ENCODE data around the gene SLC17A3. TPM values are rescaled to one million over a fixed set of nuclear protein-coding genes. Genes with fewer than 3 reads are reported as not detected.

SLC17A3 gene
- total RNA-seq, 2 donors from 2014 or later, result 0.20 to 1.6 TPM

- DNase-seq (ENCODE audit: low spot score in 2 of 2), result no peak
- H3K36me3 Mint-ChIP-seq, result no peaks in the 10 kb centered on the region
- peak overlapping the region in 1 of 2 donors; percentile 14 for H3K27ac Mint-ChIP-seq
- H3K9me3 Mint-ChIP-seq, result no peaks in the 10 kb centered on the region
- ATAC-seq, result no peak
Measured at GRCh38 chr6:25898289-25898977, 24.4 kb upstream of the SLC17A3 start.

GRCh38 chr6:25896252-25896651 is 22.2 kb upstream of the SLC17A3 start:
- no peaks in the 10 kb centered on the region for H3K9me3 Mint-ChIP-seq
- no peaks in the 10 kb centered on the region for H3K36me3 Mint-ChIP-seq
- ATAC-seq, result no peak
- no peak overlapping the region for H3K27ac Mint-ChIP-seq
- DNase-seq (ENCODE audit: low spot score in 2 of 2), result no peak

- Mint-ChIP-seq H3K9me3 (no peaks in the 10 kb centered on the region), H3K36me3 (no peaks in the 10 kb centered on the region), H3K27ac (no peak overlapping the region)
- no peak for ATAC-seq
- DNase-seq (ENCODE audit: low spot score in 2 of 2), result no peak
Measured at GRCh38 chr6:25895771-25896170, 21.7 kb upstream of the SLC17A3 start.

GRCh38 chr6:25893778-25894177 is 19.7 kb upstream of the SLC17A3 start:
- Mint-ChIP-seq H3K36me3 (no peaks in the 10 kb centered on the region), H3K9me3 (no peaks in the 10 kb centered on the region), H3K27ac (no peak overlapping the region)
- DNase-seq (ENCODE audit: low spot score in 2 of 2), result no peak
- no peak for ATAC-seq

DNA sequence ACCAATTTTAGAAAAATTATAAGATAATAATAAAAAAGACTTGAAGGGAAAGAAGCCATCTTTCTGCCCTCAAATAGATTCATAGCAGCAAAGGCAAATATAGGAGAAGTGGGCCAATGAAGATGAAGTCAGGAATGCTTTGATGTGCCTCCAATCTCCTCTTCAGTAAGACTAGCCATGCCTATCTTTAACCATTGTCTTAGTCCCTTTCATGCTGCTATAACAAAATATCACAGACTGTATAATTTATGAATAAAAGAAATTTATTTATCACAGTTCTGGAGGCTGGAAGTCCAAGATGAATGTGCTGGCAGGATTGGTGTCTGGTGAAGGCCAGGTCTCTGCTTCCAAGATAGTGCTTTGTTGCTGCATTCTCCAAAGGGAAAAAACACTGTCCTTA is 18.8 kb upstream of the SLC17A3 start:
- DNase-seq (ENCODE audit: low spot score in 2 of 2), result no peak

GRCh38 chr6:25889877-25890853 is 16.1 kb upstream of the SLC17A3 start:
- peak in 1 of 2 donors; percentile 50 for ATAC-seq
- DNase-seq (ENCODE audit: low spot score in 2 of 2), result no peak
- H3K27ac Mint-ChIP-seq, result no peak overlapping the region
- peaks cover 0 to 5% of the 10 kb centered on the region in 2 donors for H3K9me3 Mint-ChIP-seq
- H3K36me3 Mint-ChIP-seq, result no peaks in the 10 kb centered on the region

More for the DNA sequence above, 18.8 kb upstream of the SLC17A3 start:
- no peaks in the 10 kb centered on the region for H3K9me3 Mint-ChIP-seq
- no peak overlapping the region for H3K27ac Mint-ChIP-seq
- ATAC-seq, result no peak
- no peaks in the 10 kb centered on the region for H3K36me3 Mint-ChIP-seq

GRCh38 chr6:25888626-25889025 is 14.6 kb upstream of the SLC17A3 start:
- Mint-ChIP-seq H3K27ac (no peak overlapping the region), H3K36me3 (no peaks in the 10 kb centered on the region), H3K9me3 (peaks cover 0 to 5% of the 10 kb centered on the region in 2 donors)
- ATAC-seq (no peak), DNase-seq (ENCODE audit: low spot score in 2 of 2) (no peak)

- DNase-seq (ENCODE audit: low spot score in 2 of 2) (no peak), ATAC-seq (no peak)
- Mint-ChIP-seq H3K27ac (no peak overlapping the region), H3K9me3 (peaks cover 0 to 5% of the 10 kb centered on the region in 2 donors), H3K36me3 (no peaks in the 10 kb centered on the region)
Measured at GRCh38 chr6:25886066-25886465, 12.0 kb upstream of the SLC17A3 start.

GRCh38 chr6:25883991-25884390 is 9.9 kb upstream of the SLC17A3 start:
- no peak for ATAC-seq
- DNase-seq (ENCODE audit: low spot score in 2 of 2), result no peak
- no peak overlapping the region for H3K27ac Mint-ChIP-seq
- no peaks in the 10 kb centered on the region for H3K36me3 Mint-ChIP-seq
- peaks cover 0 to 5% of the 10 kb centered on the region in 2 donors for H3K9me3 Mint-ChIP-seq

DNA sequence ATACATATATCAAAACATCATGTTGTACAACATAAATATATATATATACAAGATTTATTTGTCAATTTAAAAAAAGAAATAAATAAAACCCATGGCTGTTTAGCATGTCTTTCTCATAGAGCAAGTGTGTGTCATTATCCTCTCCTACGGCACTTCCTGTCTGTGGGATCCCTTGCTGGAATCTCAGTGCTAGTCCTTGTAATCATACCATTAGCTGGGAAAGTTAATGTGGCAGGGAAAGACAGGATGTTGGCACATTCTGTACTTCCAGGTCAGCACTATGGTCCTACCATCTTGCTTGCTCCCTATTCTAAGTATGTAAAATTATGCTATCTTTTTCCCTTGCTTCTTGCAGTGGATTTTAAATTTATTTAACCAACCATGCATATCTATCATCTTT is 9.5 kb upstream of the SLC17A3 start:
- H3K9me3 Mint-ChIP-seq, result peaks cover 0 to 5% of the 10 kb centered on the region in 2 donors
- H3K36me3 Mint-ChIP-seq, result no peaks in the 10 kb centered on the region
- no peak overlapping the region for H3K27ac Mint-ChIP-seq
- ATAC-seq (no peak), DNase-seq (ENCODE audit: low spot score in 2 of 2) (no peak)

DNA sequence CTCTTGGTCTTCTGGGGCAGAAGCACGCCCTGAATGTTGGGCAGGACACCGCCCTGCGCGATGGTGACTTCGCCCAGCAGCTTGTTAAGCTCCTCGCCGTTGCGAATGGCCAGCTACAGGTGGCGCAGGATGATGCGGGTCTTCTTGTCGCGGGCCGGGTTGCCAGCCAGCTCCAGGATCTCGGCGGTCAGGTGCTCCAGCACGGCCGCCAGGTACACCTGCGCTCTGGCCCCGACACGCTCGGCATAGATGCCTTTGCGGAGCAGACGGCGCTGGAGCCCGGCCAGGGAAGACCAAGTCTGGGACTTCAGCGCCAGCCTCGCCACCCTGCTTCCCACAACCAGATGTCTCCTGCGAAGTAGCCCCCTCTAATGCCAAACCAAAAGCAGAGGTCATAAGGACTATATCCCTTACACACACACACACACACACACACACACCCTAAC is 8.0 kb upstream of the SLC17A3 start:
- H3K9me3 Mint-ChIP-seq, result peaks cover 0 to 5% of the 10 kb centered on the region in 2 donors
- peak; percentile 80 to 91 for ATAC-seq
- H3K27ac Mint-ChIP-seq, result no peak overlapping the region
- H3K36me3 Mint-ChIP-seq, result no peaks in the 10 kb centered on the region
- DNase-seq (ENCODE audit: low spot score in 2 of 2), result peak; percentile 45 to 56

DNA sequence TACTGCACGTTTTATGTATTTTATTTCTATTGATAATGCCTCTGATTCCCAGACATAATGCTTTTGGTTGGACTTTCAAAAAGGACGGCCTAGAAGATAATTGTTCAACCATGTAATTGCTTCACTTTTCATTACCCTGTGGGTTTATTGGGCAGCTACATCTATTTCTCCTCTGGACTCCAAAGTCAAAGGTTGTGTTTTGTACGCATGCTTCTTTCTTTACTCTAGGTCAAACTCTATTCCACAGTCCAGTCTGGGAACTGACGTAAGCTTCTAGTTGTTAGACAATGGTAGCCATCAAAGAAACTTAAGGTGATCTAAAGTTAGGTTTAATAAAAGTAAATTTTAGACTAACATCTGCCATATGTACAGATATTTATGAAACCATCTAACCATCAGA is 6.6 kb upstream of the SLC17A3 start:
- DNase-seq (ENCODE audit: low spot score in 2 of 2), result no peak
- no peaks in the 10 kb centered on the region for H3K9me3 Mint-ChIP-seq
- no peak overlapping the region for H3K27ac Mint-ChIP-seq
- no peaks in the 10 kb centered on the region for H3K36me3 Mint-ChIP-seq
- ATAC-seq, result no peak

- DNase-seq (ENCODE audit: low spot score in 2 of 2), result no peak
- no peak for ATAC-seq
- Mint-ChIP-seq H3K9me3 (no peaks in the 10 kb centered on the region), H3K36me3 (no peaks in the 10 kb centered on the region), H3K27ac (no peak overlapping the region)
Measured at GRCh38 chr6:25878721-25879322, 4.8 kb upstream of the SLC17A3 start.

GRCh38 chr6:25875926-25876602 is 2.0 kb upstream of the SLC17A3 start:
- H3K9me3 Mint-ChIP-seq, result peaks cover 0 to 4% of the 10 kb centered on the region in 2 donors
- DNase-seq (ENCODE audit: low spot score in 2 of 2) (no peak), ATAC-seq (no peak)
- H3K36me3 Mint-ChIP-seq, result no peaks in the 10 kb centered on the region
- no peak overlapping the region for H3K27ac Mint-ChIP-seq

- Mint-ChIP-seq H3K27ac (no peak overlapping the region), H3K36me3 (no peaks in the 10 kb centered on the region), H3K9me3 (peaks cover 0 to 4% of the 10 kb centered on the region in 2 donors)
- no peak for DNase-seq (ENCODE audit: low spot score in 2 of 2)
- no peak for ATAC-seq
Measured at GRCh38 chr6:25875563-25875905, 1.5 kb upstream of the SLC17A3 start.

GRCh38 chr6:25874822-25875562 is 949 bp upstream of the SLC17A3 start:
- no peak for DNase-seq (ENCODE audit: low spot score in 2 of 2)
- H3K36me3 Mint-ChIP-seq, result no peaks in the 10 kb centered on the region

More at GRCh38 chr6:25874822-25875562, 949 bp upstream of the SLC17A3 start:
- Mint-ChIP-seq H3K27ac (no peak overlapping the region), H3K9me3 (peaks cover 0 to 4% of the 10 kb centered on the region in 2 donors)
- peak; percentile 34 to 50 for ATAC-seq

Data from activated naive CD4-positive, alpha-beta T cell treated with anti-CD3 and anti-CD28 coated beads, Interleukin-2, amount 50 U/mL, for 72 hours (primary cell).